ENCODE results near the gene GDI1. TPM values are rescaled to one million over a fixed set of nuclear protein-coding genes. Genes with fewer than 3 reads are reported as not detected.

GDI1 gene
- total and polyA plus RNA-seq, 10 of the 15 experiments (the other 5 are each of a cell fraction or from before 2014, with no cell fraction given) = 0.92 to 102 (median 49.6) TPM

DNA sequence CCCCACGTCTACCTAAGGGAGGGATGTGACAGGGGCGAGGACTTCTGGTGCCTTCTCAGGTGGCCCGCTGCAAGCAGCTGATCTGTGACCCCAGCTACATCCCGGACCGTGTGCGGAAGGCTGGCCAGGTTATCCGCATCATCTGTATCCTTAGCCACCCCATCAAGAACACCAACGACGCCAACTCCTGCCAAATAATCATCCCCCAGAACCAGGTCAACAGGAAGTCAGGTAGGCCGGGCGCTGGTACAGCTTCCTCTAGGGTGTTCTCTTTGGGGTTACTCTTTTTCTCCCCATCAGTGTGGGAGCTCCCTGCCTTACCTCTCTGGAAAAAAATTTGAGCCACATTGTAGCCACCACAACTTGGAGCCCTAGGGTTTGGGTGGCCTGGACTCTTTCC is 4.6 kb downstream of the GDI1 start (continued):
- TF ChIP-seq, protein P1, sequence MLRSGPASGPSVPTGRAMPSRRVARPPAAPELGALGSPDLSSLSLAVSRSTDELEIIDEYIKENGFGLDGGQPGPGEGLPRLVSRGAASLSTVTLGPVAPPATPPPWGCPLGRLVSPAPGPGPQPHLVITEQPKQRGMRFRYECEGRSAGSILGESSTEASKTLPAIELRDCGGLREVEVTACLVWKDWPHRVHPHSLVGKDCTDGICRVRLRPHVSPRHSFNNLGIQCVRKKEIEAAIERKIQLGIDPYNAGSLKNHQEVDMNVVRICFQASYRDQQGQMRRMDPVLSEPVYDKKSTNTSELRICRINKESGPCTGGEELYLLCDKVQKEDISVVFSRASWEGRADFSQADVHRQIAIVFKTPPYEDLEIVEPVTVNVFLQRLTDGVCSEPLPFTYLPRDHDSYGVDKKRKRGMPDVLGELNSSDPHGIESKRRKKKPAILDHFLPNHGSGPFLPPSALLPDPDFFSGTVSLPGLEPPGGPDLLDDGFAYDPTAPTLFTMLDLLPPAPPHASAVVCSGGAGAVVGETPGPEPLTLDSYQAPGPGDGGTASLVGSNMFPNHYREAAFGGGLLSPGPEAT (IDR thresholded peaks at IDR 0.05; ENCODE audit: low read depth) = no peak

DNA sequence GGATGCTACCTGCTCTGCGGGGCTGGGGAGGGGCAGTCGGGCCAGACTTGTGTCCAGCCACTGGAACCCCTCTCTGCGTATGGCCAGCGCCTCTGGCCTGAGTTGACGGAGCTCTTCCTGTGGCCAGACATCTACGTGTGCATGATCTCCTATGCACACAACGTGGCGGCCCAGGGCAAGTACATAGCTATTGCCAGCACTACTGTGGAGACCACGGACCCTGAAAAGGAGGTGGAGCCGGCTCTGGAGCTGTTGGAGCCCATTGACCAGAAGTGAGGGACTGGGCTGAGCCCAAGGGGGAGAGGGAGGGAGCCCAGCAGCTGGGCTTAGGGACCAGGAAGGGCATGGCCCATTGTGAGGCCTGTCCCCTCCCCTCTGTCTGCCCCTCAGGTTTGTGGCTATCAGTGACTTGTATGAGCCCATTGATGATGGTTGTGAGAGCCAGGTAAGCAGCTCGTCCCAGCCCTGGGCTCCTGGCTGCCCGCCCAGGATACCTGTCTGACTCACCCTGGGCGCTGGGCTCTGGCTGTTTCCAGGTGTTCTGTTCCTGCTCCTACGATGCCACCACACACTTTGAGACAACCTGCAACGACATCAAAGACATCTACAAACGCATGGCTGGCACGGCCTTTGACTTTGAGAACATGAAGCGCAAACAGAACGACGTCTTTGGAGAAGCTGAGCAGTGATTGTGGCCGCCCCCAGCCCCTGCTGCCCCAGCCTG is 5.2 kb downstream of the GDI1 start:
- no peaks in the 10 kb centered on the region for H3K9me3 ChIP-seq (replicated peaks; ENCODE audit: control insufficient read depth, insufficient read depth, low read length)
- no peak overlapping the region for H3K9ac ChIP-seq (ENCODE audit: control insufficient read depth, insufficient read depth, low read length)
- H4K20me1 ChIP-seq (ENCODE audit: control insufficient read depth, insufficient read depth) = no peaks in the 10 kb centered on the region
- H3K36me3 ChIP-seq (ENCODE audit: control insufficient read depth in 2 of 2, insufficient read depth in 2 of 2, low read length in 1 of 2) = peaks cover 0 to 5% of the 10 kb centered on the region in 2 experiments; a peak in 1 of 4 replicates
- BruUV-seq (replicated peaks) = TSS peak; percentile 61
- no peak overlapping the region for H3K27ac ChIP-seq (ENCODE audit: control insufficient read depth, insufficient read depth)
- no peak overlapping the region for H3K4me2 ChIP-seq (ENCODE audit: control insufficient read depth, insufficient read depth)
- peaks cover 26% of the 10 kb centered on the region for H3K79me2 ChIP-seq (ENCODE audit: control insufficient read depth, insufficient read depth, low read length)
- RAD21 ChIA-PET (ENCODE audit: unreplicated experiment) = no interaction called here
- no peaks in the 10 kb centered on the region for H3K27me3 ChIP-seq (replicated peaks in 1 of 2; ENCODE audit: control insufficient read depth in 2 of 2, insufficient read depth in 2 of 2, low read length in 1 of 2)
- ATAC-seq (no peak), FAIRE-seq (no peak), DNase-seq (ENCODE audit: low read depth, low spot score) (no peak)
- CTCF ChIA-PET = no interaction called here
- POLR2A ChIA-PET = no interaction called here
- SMC1A ChIA-PET (ENCODE audit: uncharacterized antibody, unreplicated experiment) = no interaction called here
- no peak overlapping the region for H2AFZ ChIP-seq (ENCODE audit: control insufficient read depth, low read depth, low read length)
- H3K4me3 ChIP-seq = no peak overlapping the region
- in situ Hi-C loops (cut with MboI) = no loop called here
- WGBS (ENCODE audit: insufficient coverage, insufficient replicate concordance, low lambda C conversion rate, missing lambda C conversion rate) = 73% methylated on average over 21 of the region's 21 CpGs
- intact Hi-C loops (cut with micrococcal nuclease; ENCODE audit: unreplicated experiment) = no loop called here
- H3K4me1 ChIP-seq (ENCODE audit: control insufficient read depth, insufficient read depth, low read length) = 0 out of 2 replicates have a peak, but pooled peaks cover 3% of the 10 kb centered on the region
- TF ChIP-seq, protein P2, sequence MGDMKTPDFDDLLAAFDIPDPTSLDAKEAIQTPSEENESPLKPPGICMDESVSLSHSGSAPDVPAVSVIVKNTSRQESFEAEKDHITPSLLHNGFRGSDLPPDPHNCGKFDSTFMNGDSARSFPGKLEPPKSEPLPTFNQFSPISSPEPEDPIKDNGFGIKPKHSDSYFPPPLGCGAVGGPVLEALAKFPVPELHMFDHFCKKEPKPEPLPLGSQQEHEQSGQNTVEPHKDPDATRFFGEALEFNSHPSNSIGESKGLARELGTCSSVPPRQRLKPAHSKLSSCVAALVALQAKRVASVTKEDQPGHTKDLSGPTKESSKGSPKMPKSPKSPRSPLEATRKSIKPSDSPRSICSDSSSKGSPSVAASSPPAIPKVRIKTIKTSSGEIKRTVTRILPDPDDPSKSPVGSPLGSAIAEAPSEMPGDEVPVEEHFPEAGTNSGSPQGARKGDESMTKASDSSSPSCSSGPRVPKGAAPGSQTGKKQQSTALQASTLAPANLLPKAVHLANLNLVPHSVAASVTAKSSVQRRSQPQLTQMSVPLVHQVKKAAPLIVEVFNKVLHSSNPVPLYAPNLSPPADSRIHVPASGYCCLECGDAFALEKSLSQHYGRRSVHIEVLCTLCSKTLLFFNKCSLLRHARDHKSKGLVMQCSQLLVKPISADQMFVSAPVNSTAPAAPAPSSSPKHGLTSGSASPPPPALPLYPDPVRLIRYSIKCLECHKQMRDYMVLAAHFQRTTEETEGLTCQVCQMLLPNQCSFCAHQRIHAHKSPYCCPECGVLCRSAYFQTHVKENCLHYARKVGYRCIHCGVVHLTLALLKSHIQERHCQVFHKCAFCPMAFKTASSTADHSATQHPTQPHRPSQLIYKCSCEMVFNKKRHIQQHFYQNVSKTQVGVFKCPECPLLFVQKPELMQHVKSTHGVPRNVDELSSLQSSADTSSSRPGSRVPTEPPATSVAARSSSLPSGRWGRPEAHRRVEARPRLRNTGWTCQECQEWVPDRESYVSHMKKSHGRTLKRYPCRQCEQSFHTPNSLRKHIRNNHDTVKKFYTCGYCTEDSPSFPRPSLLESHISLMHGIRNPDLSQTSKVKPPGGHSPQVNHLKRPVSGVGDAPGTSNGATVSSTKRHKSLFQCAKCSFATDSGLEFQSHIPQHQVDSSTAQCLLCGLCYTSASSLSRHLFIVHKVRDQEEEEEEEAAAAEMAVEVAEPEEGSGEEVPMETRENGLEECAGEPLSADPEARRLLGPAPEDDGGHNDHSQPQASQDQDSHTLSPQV (IDR thresholded peaks at IDR 0.05) = no peak
- no peak for TF ChIP-seq ZZZ3 (IDR thresholded peaks at IDR 0.05; ENCODE audit: control insufficient read depth, insufficient read length, low read depth)
